Karpas-422 (cell line): ENCODE data around the gene KNCN. TPM values are rescaled to one million over a fixed set of nuclear protein-coding genes. Genes with fewer than 3 reads are reported as not detected.

Experiments used
- DNase-seq: peaks from one replicate; pipeline ENCODE4 v3.0.0-alpha.2; 2015
- H2AFZ ChIP-seq: fragments of 200-600 bp; sonication (generic); 2 replicates; pipeline ENCODE4 v1.6.1; 2014; ENCODE audit warnings: antibody characterized with exemption, low read length, mixed read lengths
- H3K27ac ChIP-seq: fragments of 200-600 bp; sonication (generic); 2 replicates; pipeline ENCODE4 v1.5.1; 2014; ENCODE audit warnings: mild to moderate bottlenecking, low read length, moderate library complexity
- H3K27me3 ChIP-seq: fragments of 200-600 bp; sonication (generic); 2 replicates; pipeline ENCODE4 v1.6.1; 2014; ENCODE audit warnings: low read length, mixed read lengths
- H3K36me3 ChIP-seq: fragments of 200-600 bp; sonication (generic); 2 replicates; pipeline ENCODE4 v1.6.1; 2014; ENCODE audit warnings: low read length, mixed read lengths; ENCODE audit not compliant: insufficient read depth
- H3K4me1 ChIP-seq: fragments of 200-600 bp; sonication (generic); 2 replicates; pipeline ENCODE4 v1.6.1; 2014; ENCODE audit warnings: mild to moderate bottlenecking, low read length, mixed read lengths
- H3K4me2 ChIP-seq: fragments of 200-600 bp; sonication (generic); 2 replicates; pipeline ENCODE4 v1.6.1; 2014; ENCODE audit warnings: low read length, low read depth, mild to moderate bottlenecking; ENCODE audit not compliant: poor library complexity, severe bottlenecking
- H3K4me3 ChIP-seq: fragments of 200-600 bp; sonication (generic); 2 replicates; pipeline ENCODE4 v1.5.1; 2014; ENCODE audit warnings: mild to moderate bottlenecking, antibody characterized with exemption, low read length, mixed read lengths
- H3K79me2 ChIP-seq: fragments of 200-600 bp; sonication (generic); 2 replicates; pipeline ENCODE4 v1.6.1; 2014; ENCODE audit warnings: mild to moderate bottlenecking, low read length, mixed read lengths
- H3K9ac ChIP-seq: fragments of 200-600 bp; sonication (generic); 2 replicates; pipeline ENCODE4 v1.6.0; 2014; ENCODE audit warnings: low read length
- H3K9me2 ChIP-seq: fragments of 200-600 bp; sonication (generic), shearing (Covaris generic); replicated peaks from 2 replicates; pipeline ENCODE4 v1.6.0; 2014; ENCODE audit warnings: mild to moderate bottlenecking, low read length, moderate library complexity; ENCODE audit not compliant: insufficient read depth
- H3K9me3 ChIP-seq: fragments of 300-700, 200-600 bp; sonication (generic); 2 replicates; pipeline ENCODE4 v1.6.1; 2014; ENCODE audit warnings: low read length, mixed read lengths
- H4K20me1 ChIP-seq: fragments of 200-600 bp; sonication (generic); 2 replicates; pipeline ENCODE4 v1.6.1; 2014; ENCODE audit warnings: mild to moderate bottlenecking, antibody characterized with exemption, low read length, low read depth; ENCODE audit not compliant: insufficient read depth
- total RNA-seq: library from RNA; depleted of rRNA; stranded (reverse); fragments of >200 nt; shearing (Covaris generic); gene quantifications from 2 replicates; pipeline ENCODE4 v1.2.3, GENCODE V29; 2014; ENCODE audit warnings: low replicate concordance; rRNA removed

KNCN gene
- total RNA-seq, 1 experiment from 2014 or later, result not detected

GRCh38 chr1:46497665-46498064 lies 53.8 kb downstream of the KNCN start:
- no peak overlapping the region for H2AFZ ChIP-seq
- H3K27me3 ChIP-seq, result no peaks in the 10 kb centered on the region
- no peak overlapping the region for H3K4me3 ChIP-seq

GRCh38 chr1:46497020-46497419 lies 54.4 kb downstream of the KNCN start:
- Histone ChIP-seq H3K9me3 (no peaks in the 10 kb centered on the region), H3K9me2 (no peaks in the 10 kb centered on the region), H3K36me3 (no peaks in the 10 kb centered on the region), H3K79me2 (no peaks in the 10 kb centered on the region), H4K20me1 (no peaks in the 10 kb centered on the region), H3K27me3 (no peaks in the 10 kb centered on the region), H3K27ac (no peak overlapping the region), H3K9ac (no peak overlapping the region), H3K4me3 (no peak overlapping the region), H3K4me2 (no peak overlapping the region), H3K4me1 (no peaks in the 10 kb centered on the region), H2AFZ (no peak overlapping the region)
- no peak for DNase-seq

More at GRCh38 chr1:46497665-46498064, 53.8 kb downstream of the KNCN start:
- Histone ChIP-seq H3K9ac (no peak overlapping the region), H3K4me2 (no peak overlapping the region), H3K9me2 (no peaks in the 10 kb centered on the region), H3K9me3 (no peaks in the 10 kb centered on the region), H3K27ac (no peak overlapping the region), H3K79me2 (no peaks in the 10 kb centered on the region), H4K20me1 (no peaks in the 10 kb centered on the region), H3K4me1 (no peaks in the 10 kb centered on the region), H3K36me3 (no peaks in the 10 kb centered on the region)
- DNase-seq, result no peak

- Histone ChIP-seq H3K27ac (no peak overlapping the region), H3K9me2 (no peaks in the 10 kb centered on the region), H4K20me1 (no peaks in the 10 kb centered on the region), H3K27me3 (no peaks in the 10 kb centered on the region), H3K4me1 (no peaks in the 10 kb centered on the region), H3K9ac (no peak overlapping the region), H2AFZ (no peak overlapping the region), H3K4me2 (no peak overlapping the region), H3K4me3 (no peak overlapping the region), H3K79me2 (no peaks in the 10 kb centered on the region), H3K36me3 (no peaks in the 10 kb centered on the region), H3K9me3 (no peaks in the 10 kb centered on the region)
- no peak for DNase-seq
These were observed 54.9 kb downstream of the KNCN start for GRCh38 chr1:46496505-46496904.

- Histone ChIP-seq H3K9me2 (no peaks in the 10 kb centered on the region), H3K4me1 (no peaks in the 10 kb centered on the region), H3K27ac (no peak overlapping the region), H4K20me1 (no peaks in the 10 kb centered on the region), H3K9ac (no peak overlapping the region), H3K36me3 (no peaks in the 10 kb centered on the region), H2AFZ (no peak overlapping the region), H3K4me2 (no peak overlapping the region), H3K9me3 (no peaks in the 10 kb centered on the region), H3K79me2 (no peaks in the 10 kb centered on the region), H3K4me3 (no peak overlapping the region), H3K27me3 (no peaks in the 10 kb centered on the region)
- DNase-seq, result no peak
These were observed 55.7 kb downstream of the KNCN start for GRCh38 chr1:46495778-46496177.

Other genes with a start within 250 kb of the KNCN start
- gene LRRC41, start 248.0 kb downstream of the KNCN start, total RNA-seq, result 64.1 and 69.1 TPM in 2 replicates
- 455 and 533 TPM in 2 replicates for gene UQCRH, start 247.9 kb downstream of the KNCN start, total RNA-seq
- gene NSUN4, start 210.8 kb downstream of the KNCN start, total RNA-seq, result 15.9 and 27.1 TPM in 2 replicates
- gene FAAH, start 157.3 kb downstream of the KNCN start, total RNA-seq, result 1.3 TPM in 1 of 2 replicates, not detected in the other
- not detected in 2 replicates for gene DMBX1, start 61.8 kb downstream of the KNCN start, total RNA-seq
- 11.2 and 14.0 TPM in 2 replicates for gene MKNK1, start 52.6 kb upstream of the KNCN start, total RNA-seq
- 2.2 and 5.1 TPM in 2 replicates for gene MOB3C, start 65.2 kb upstream of the KNCN start, total RNA-seq
- gene ATPAF1, start 116.7 kb upstream of the KNCN start, total RNA-seq, result 77.6 and 81.2 TPM in 2 replicates
- gene TEX38, start 120.2 kb upstream of the KNCN start, total RNA-seq, result 0.37 TPM in 1 of 2 replicates, not detected in the other
- gene EFCAB14, start 167.5 kb upstream of the KNCN start, total RNA-seq, result 55.5 and 75.0 TPM in 2 replicates
- gene CYP4B1, start 247.4 kb upstream of the KNCN start, total RNA-seq, result not detected in 2 replicates